ENCODE results near the gene HFE. TPM values are rescaled to one million over a fixed set of nuclear protein-coding genes. Genes with fewer than 3 reads are reported as not detected.

Gene HFE
- total and polyA plus RNA-seq, 2 of the 13 experiments (the other 11 are each of a cell fraction or from before 2014, with no cell fraction given): 3.7 to 6.3 TPM

DNA sequence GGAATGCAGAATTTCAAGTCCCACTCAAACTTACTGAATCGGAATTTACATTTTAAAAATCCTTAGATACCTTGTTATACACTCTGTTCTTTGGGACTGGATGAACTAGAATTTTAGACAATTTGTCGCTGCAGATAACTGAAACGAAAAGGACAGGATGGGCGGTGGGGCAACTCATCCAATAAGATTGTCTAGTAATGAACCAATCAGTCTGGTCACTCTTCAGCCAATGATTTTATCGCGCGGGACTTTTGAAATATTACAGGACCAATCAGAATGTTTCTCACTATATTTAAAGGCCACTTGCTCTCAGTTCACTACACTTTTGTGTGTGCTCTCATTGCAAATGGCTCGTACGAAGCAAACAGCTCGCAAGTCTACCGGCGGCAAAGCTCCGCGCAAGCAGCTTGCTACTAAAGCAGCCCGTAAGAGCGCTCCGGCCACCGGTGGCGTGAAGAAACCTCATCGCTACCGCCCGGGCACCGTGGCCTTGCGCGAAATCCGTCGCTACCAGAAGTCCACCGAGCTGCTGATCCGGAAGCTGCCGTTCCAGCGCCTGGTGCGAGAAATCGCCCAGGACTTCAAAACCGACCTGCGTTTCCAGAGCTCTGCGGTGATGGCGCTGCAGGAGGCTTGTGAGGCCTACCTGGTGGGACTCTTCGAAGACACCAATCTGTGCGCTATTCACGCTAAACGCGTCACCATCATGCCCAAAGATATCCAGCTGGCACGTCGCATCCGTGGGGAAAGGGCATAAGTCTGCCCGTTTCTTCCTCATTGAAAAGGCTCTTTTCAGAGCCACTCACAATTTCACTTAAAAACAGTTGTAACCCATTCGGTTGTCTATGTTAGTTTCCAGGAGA lies 41.9 kb upstream of the HFE start (continued):
- TF ChIP-seq, protein P1, sequence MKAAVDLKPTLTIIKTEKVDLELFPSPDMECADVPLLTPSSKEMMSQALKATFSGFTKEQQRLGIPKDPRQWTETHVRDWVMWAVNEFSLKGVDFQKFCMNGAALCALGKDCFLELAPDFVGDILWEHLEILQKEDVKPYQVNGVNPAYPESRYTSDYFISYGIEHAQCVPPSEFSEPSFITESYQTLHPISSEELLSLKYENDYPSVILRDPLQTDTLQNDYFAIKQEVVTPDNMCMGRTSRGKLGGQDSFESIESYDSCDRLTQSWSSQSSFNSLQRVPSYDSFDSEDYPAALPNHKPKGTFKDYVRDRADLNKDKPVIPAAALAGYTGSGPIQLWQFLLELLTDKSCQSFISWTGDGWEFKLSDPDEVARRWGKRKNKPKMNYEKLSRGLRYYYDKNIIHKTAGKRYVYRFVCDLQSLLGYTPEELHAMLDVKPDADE (CRISPR knock-in tag; IDR thresholded peaks at IDR 0.05): peak; percentile 61; the same call in 1 of the 2 replicates
- TF ChIP-seq, protein P2, sequence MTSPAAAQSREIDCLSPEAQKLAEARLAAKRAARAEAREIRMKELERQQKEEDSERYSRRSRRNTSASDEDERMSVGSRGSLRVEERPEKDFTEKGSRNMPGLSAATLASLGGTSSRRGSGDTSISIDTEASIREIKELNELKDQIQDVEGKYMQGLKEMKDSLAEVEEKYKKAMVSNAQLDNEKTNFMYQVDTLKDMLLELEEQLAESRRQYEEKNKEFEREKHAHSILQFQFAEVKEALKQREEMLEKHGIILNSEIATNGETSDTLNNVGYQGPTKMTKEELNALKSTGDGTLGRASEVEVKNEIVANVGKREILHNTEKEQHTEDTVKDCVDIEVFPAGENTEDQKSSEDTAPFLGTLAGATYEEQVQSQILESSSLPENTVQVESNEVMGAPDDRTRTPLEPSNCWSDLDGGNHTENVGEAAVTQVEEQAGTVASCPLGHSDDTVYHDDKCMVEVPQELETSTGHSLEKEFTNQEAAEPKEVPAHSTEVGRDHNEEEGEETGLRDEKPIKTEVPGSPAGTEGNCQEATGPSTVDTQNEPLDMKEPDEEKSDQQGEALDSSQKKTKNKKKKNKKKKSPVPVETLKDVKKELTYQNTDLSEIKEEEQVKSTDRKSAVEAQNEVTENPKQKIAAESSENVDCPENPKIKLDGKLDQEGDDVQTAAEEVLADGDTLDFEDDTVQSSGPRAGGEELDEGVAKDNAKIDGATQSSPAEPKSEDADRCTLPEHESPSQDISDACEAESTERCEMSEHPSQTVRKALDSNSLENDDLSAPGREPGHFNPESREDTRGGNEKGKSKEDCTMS (CRISPR knock-in tag; conservative IDR thresholded peaks at IDR 0.05): 0 out of 2 replicates have a peak, but pooled peaks have one; percentile 35
- TF ChIP-seq ZFP62 (CRISPR knock-in tag; IDR thresholded peaks at IDR 0.05) (no peak), ZNF75D (CRISPR knock-in tag; IDR thresholded peaks at IDR 0.05; ENCODE audit: borderline replicate concordance) (no peak), HIVEP1 (CRISPR knock-in tag; IDR thresholded peaks at IDR 0.05) (no peak), ZNF780A (CRISPR knock-in tag; IDR thresholded peaks at IDR 0.05) (0 out of 2 replicates have a peak, but pooled peaks have one; percentile 22), HMG20B (CRISPR knock-in tag; conservative IDR thresholded peaks at IDR 0.05) (peak; percentile 40; the same call in 1 of the 2 replicates), MEIS2 (CRISPR knock-in tag; IDR thresholded peaks at IDR 0.05) (peak; percentile 59; the same call in 1 of the 2 replicates), ZNF121 (CRISPR knock-in tag; IDR thresholded peaks at IDR 0.05) (no peak), KLF9 (CRISPR knock-in tag; IDR thresholded peaks at IDR 0.05; ENCODE audit: low read depth) (peak; percentile 5; the same call in 1 of the 2 replicates), ZNF644 (CRISPR knock-in tag; IDR thresholded peaks at IDR 0.05; ENCODE audit: low read depth) (0 out of 2 replicates have a peak, but pooled peaks have one; percentile 40), ARNT2 (CRISPR knock-in tag; IDR thresholded peaks at IDR 0.05; ENCODE audit: low read depth) (peak; percentile 98)
- TF ChIP-seq, protein P3, sequence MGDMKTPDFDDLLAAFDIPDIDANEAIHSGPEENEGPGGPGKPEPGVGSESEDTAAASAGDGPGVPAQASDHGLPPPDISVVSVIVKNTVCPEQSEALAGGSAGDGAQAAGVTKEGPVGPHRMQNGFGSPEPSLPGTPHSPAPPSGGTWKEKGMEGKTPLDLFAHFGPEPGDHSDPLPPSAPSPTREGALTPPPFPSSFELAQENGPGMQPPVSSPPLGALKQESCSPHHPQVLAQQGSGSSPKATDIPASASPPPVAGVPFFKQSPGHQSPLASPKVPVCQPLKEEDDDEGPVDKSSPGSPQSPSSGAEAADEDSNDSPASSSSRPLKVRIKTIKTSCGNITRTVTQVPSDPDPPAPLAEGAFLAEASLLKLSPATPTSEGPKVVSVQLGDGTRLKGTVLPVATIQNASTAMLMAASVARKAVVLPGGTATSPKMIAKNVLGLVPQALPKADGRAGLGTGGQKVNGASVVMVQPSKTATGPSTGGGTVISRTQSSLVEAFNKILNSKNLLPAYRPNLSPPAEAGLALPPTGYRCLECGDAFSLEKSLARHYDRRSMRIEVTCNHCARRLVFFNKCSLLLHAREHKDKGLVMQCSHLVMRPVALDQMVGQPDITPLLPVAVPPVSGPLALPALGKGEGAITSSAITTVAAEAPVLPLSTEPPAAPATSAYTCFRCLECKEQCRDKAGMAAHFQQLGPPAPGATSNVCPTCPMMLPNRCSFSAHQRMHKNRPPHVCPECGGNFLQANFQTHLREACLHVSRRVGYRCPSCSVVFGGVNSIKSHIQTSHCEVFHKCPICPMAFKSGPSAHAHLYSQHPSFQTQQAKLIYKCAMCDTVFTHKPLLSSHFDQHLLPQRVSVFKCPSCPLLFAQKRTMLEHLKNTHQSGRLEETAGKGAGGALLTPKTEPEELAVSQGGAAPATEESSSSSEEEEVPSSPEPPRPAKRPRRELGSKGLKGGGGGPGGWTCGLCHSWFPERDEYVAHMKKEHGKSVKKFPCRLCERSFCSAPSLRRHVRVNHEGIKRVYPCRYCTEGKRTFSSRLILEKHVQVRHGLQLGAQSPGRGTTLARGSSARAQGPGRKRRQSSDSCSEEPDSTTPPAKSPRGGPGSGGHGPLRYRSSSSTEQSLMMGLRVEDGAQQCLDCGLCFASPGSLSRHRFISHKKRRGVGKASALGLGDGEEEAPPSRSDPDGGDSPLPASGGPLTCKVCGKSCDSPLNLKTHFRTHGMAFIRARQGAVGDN (CRISPR knock-in tag; IDR thresholded peaks at IDR 0.05): peak; percentile 97
- TF ChIP-seq, protein P4, sequence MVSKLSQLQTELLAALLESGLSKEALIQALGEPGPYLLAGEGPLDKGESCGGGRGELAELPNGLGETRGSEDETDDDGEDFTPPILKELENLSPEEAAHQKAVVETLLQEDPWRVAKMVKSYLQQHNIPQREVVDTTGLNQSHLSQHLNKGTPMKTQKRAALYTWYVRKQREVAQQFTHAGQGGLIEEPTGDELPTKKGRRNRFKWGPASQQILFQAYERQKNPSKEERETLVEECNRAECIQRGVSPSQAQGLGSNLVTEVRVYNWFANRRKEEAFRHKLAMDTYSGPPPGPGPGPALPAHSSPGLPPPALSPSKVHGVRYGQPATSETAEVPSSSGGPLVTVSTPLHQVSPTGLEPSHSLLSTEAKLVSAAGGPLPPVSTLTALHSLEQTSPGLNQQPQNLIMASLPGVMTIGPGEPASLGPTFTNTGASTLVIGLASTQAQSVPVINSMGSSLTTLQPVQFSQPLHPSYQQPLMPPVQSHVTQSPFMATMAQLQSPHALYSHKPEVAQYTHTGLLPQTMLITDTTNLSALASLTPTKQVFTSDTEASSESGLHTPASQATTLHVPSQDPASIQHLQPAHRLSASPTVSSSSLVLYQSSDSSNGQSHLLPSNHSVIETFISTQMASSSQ (IDR thresholded peaks at IDR 0.05; ENCODE audit: low read depth): peak; percentile 45
- TF ChIP-seq, protein P4 (CRISPR knock-in tag; IDR thresholded peaks at IDR 0.05; ENCODE audit: borderline replicate concordance): peak; percentile 64; the same call in 1 of the 2 replicates
